MM.1S (cell line): Measurements from ENCODE around the gene HDAC9.

Experiments used
- DNase-seq: peaks from one replicate; pipeline ENCODE4 v3.0.0-alpha.2; 2015
- H2AFZ ChIP-seq: fragments of 300-600 bp; sonication (generic); 2 replicates; pipeline ENCODE4 v1.6.0; 2016; ENCODE audit warnings: antibody characterized with exemption, low read length
- H3F3A ChIP-seq: fragments of 300-600 bp; sonication (generic); 2 replicates; pipeline ENCODE4 v1.6.1; 2016; ENCODE audit warnings: mild to moderate bottlenecking, antibody characterized with exemption, low read length, moderate library complexity, mixed read lengths; ENCODE audit not compliant: insufficient read depth
- H3K27ac ChIP-seq: fragments of 300-600 bp; sonication (generic); 2 replicates; pipeline ENCODE4 v1.5.1; 2016; ENCODE audit warnings: mild to moderate bottlenecking, low read length
- H3K27me3 ChIP-seq: fragments of 300-600 bp; sonication (generic); replicated peaks from 2 replicates; pipeline ENCODE4 v1.6.0; 2016; ENCODE audit warnings: low read length; ENCODE audit not compliant: insufficient read depth
- H3K36me3 ChIP-seq: fragments of 300-600 bp; sonication (generic); replicated peaks from 2 replicates; pipeline ENCODE4 v1.6.1; 2016; ENCODE audit warnings: mild to moderate bottlenecking, low read length, mixed read lengths; ENCODE audit not compliant: insufficient read depth
- H3K4me1 ChIP-seq: fragments of 300-600 bp; sonication (generic); 2 replicates; pipeline ENCODE4 v1.6.1; 2016; ENCODE audit warnings: low read length, mixed read lengths
- H3K4me2 ChIP-seq: fragments of 300-600 bp; sonication (generic); 2 replicates; pipeline ENCODE4 v1.6.0; 2016; ENCODE audit warnings: low read depth, low read length
- H3K4me3 ChIP-seq: fragments of 300-600 bp; sonication (generic); 2 replicates; pipeline ENCODE4 v1.5.1; 2016; ENCODE audit warnings: low read length, mixed read lengths
- H3K79me2 ChIP-seq: fragments of 300-600 bp; sonication (generic); 2 replicates; pipeline ENCODE4 v1.6.1; 2016; ENCODE audit warnings: mixed run types, low read length, mixed read lengths
- H3K9ac ChIP-seq: fragments of 300-600 bp; sonication (generic); 2 replicates; pipeline ENCODE4 v1.6.1; 2016; ENCODE audit warnings: low read length, mixed read lengths
- H3K9me2 ChIP-seq: fragments of 300-600 bp; sonication (generic); replicated peaks from 2 replicates; pipeline ENCODE4 v1.6.1; 2016; ENCODE audit warnings: mild to moderate bottlenecking, low read length, mixed read lengths; ENCODE audit not compliant: insufficient read depth
- H3K9me3 ChIP-seq: fragments of 300-600 bp; sonication (generic); replicated peaks from 2 replicates; pipeline ENCODE4 v1.6.1; 2016; ENCODE audit warnings: mild to moderate bottlenecking, low read length, mixed read lengths; ENCODE audit not compliant: insufficient read depth
- H4K20me1 ChIP-seq: fragments of 300-600 bp; sonication (generic); 2 replicates; pipeline ENCODE4 v1.6.1; 2016; ENCODE audit warnings: mild to moderate bottlenecking, low read length, moderate library complexity, mixed read lengths; ENCODE audit not compliant: insufficient read depth
- CTCF ChIP-seq: fragments of 300-600 bp; sonication (generic); IDR thresholded peaks from 2 replicates; pipeline ENCODE4 v1.5.1; 2016; ENCODE audit warnings: antibody characterized with exemption, low read length, mixed read lengths
- EZH2 ChIP-seq: fragments of 300-600 bp; sonication (generic); optimal IDR thresholded peaks from 2 replicates; pipeline ENCODE3; 2017; ENCODE audit warnings: low read depth, mild to moderate bottlenecking, antibody characterized with exemption, low read length, mixed read lengths
- EZH2phosphoT487 ChIP-seq: fragments of 300-600 bp; sonication (generic); IDR thresholded peaks from 2 replicates; pipeline ENCODE4 v1.6.1; 2018; ENCODE audit warnings: antibody characterized with exemption, low read length

HDAC9 gene

GRCh38 chr7:18548534-18548933 is 53.0 kb downstream of the HDAC9 start:
- Histone ChIP-seq H2AFZ (no peak overlapping the region), H3K9ac (no peak overlapping the region), H4K20me1 (no peaks in the 10 kb centered on the region; the same call in 1 of the 2 replicates), H3K27me3 (no peaks in the 10 kb centered on the region), H3K4me1 (peaks cover 11% of the 10 kb centered on the region; the same call in 1 of the 2 replicates), H3F3A (no peaks in the 10 kb centered on the region; the same call in 1 of the 2 replicates), H3K9me2 (no peaks in the 10 kb centered on the region), H3K79me2 (peaks cover 72% of the 10 kb centered on the region), H3K27ac (no peak overlapping the region), H3K9me3 (no peaks in the 10 kb centered on the region), H3K4me3 (no peak overlapping the region), H3K36me3 (peaks cover 5% of the 10 kb centered on the region; the same call in 1 of the 2 replicates), H3K4me2 (no peak overlapping the region)
- DNase-seq: no peak
- TF ChIP-seq EZH2: no peak
- TF ChIP-seq CTCF: no peak
- no peak for TF ChIP-seq EZH2phosphoT487

- H3F3A ChIP-seq: no peaks in the 10 kb centered on the region; the same call in 1 of the 2 replicates
- no peak overlapping the region for H3K27ac ChIP-seq
- TF ChIP-seq EZH2phosphoT487 (no peak), CTCF (no peak), EZH2 (no peak)
- H3K4me2 ChIP-seq: no peak overlapping the region
- peaks cover 67% of the 10 kb centered on the region for H3K79me2 ChIP-seq
- H3K4me1 ChIP-seq: peaks cover 11% of the 10 kb centered on the region; the same call in 1 of the 2 replicates
- no peak overlapping the region for H3K9ac ChIP-seq
- H3K9me3 ChIP-seq: no peaks in the 10 kb centered on the region
- H4K20me1 ChIP-seq: no peaks in the 10 kb centered on the region
- no peak overlapping the region for H2AFZ ChIP-seq
- no peak overlapping the region for H3K4me3 ChIP-seq
- no peaks in the 10 kb centered on the region for H3K27me3 ChIP-seq
- H3K36me3 ChIP-seq: no peaks in the 10 kb centered on the region
- no peak for DNase-seq
- no peaks in the 10 kb centered on the region for H3K9me2 ChIP-seq
Observed at GRCh38 chr7:18550574-18550973, 55.0 kb downstream of the HDAC9 start.

GRCh38 chr7:18552316-18552916 is 56.9 kb downstream of the HDAC9 start:
- no peak for DNase-seq
- Histone ChIP-seq H3K9ac (no peak overlapping the region), H3K4me2 (no peak overlapping the region), H3K4me3 (no peak overlapping the region), H3K36me3 (no peaks in the 10 kb centered on the region), H4K20me1 (no peaks in the 10 kb centered on the region), H3K4me1 (no peaks in the 10 kb centered on the region), H3K9me2 (no peaks in the 10 kb centered on the region), H3F3A (no peaks in the 10 kb centered on the region; the same call in 1 of the 2 replicates), H3K79me2 (peaks cover 70% of the 10 kb centered on the region), H3K27me3 (no peaks in the 10 kb centered on the region), H2AFZ (no peak overlapping the region), H3K27ac (no peak overlapping the region), H3K9me3 (no peaks in the 10 kb centered on the region)
- no peak for TF ChIP-seq EZH2phosphoT487
- no peak for TF ChIP-seq EZH2
- no peak for TF ChIP-seq CTCF
